NCI-H128 (cell line): ENCODE measurements around the gene ACP2.
"Not testable (repeated sequence)": the region's sequence is repeated elsewhere in the genome, so short reads cannot be mapped to it uniquely, and the experiment has no call there.

Experiments used
- DNase-seq: peaks from one replicate; lab custom pipeline; 2025; ENCODE audit not compliant: unreplicated experiment; lab: John Stamatoyannopoulos, UW

Gene ACP2

GRCh38 chr11:47208008-47208552, 40.5 kb downstream of the ACP2 start:
- not testable (repeated sequence) for DNase-seq

GRCh38 chr11:47207459-47207858, 41.2 kb downstream of the ACP2 start:
- no peak for DNase-seq

GRCh38 chr11:47206577-47206976, 42.0 kb downstream of the ACP2 start:
- DNase-seq: not testable (repeated sequence)

GRCh38 chr11:47204637-47204989, 44.0 kb downstream of the ACP2 start:
- DNase-seq: no peak

GRCh38 chr11:47202576-47202975, 46.0 kb downstream of the ACP2 start:
- DNase-seq: no peak

- DNase-seq: no peak
Measured at GRCh38 chr11:47201015-47201414, 47.6 kb downstream of the ACP2 start.

- not testable (repeated sequence) for DNase-seq
Measured at GRCh38 chr11:47198161-47198560, 50.5 kb downstream of the ACP2 start.

- no peak for DNase-seq
Measured at GRCh38 chr11:47192111-47192510, 56.5 kb downstream of the ACP2 start.

- DNase-seq: not testable (repeated sequence)
Measured at GRCh38 chr11:47191137-47191536, 57.5 kb downstream of the ACP2 start.
